ENCODE measurements around the gene PRKCB.

DNA sequence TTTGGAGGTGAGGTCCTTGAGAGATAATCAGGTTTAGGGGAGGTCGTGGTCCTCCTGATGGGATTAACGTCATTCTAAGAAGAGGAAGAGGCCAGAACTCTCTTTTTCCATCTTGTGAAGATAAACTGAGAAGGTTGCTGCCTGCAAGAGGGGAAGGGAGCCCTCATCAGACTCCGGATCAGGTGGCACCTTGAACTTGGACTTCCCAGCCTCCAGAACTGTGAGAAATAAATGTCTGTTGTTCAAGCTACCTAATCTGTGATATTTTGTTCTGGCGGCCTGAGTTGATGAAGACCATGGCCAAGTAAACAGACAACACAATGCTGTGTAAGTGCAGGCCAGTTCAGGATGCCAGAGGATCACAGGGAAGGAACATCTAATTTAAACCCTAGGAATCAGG is 10.9 kb upstream of the PRKCB start:
- TF ChIP-seq, protein P1, sequence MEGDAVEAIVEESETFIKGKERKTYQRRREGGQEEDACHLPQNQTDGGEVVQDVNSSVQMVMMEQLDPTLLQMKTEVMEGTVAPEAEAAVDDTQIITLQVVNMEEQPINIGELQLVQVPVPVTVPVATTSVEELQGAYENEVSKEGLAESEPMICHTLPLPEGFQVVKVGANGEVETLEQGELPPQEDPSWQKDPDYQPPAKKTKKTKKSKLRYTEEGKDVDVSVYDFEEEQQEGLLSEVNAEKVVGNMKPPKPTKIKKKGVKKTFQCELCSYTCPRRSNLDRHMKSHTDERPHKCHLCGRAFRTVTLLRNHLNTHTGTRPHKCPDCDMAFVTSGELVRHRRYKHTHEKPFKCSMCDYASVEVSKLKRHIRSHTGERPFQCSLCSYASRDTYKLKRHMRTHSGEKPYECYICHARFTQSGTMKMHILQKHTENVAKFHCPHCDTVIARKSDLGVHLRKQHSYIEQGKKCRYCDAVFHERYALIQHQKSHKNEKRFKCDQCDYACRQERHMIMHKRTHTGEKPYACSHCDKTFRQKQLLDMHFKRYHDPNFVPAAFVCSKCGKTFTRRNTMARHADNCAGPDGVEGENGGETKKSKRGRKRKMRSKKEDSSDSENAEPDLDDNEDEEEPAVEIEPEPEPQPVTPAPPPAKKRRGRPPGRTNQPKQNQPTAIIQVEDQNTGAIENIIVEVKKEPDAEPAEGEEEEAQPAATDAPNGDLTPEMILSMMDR (IDR thresholded peaks at IDR 0.05): no peak
- TF ChIP-seq POLR2A (IDR thresholded peaks at IDR 0.05): no peak

Data from thyroid gland (tissue), 4 donors.